ENCODE results near the gene NDUFB5.

Gene NDUFB5

GRCh38 chr3:179672918-179673317 lies 68.3 kb downstream of the NDUFB5 start:
- Histone ChIP-seq H3K36me3 (replicated peaks) (no peaks in the 10 kb centered on the region), H3K4me1 (peaks cover 21% of the 10 kb centered on the region), H3K9me3 (peaks cover 5% of the 10 kb centered on the region; the same call in 1 of the 2 replicates), H3K4me3 (no peak overlapping the region), H3K27me3 (ENCODE audit: low read depth) (no peaks in the 10 kb centered on the region)
- peak; percentile 69 to 76 for DNase-seq (ENCODE audit: low spot score in 2 of 2)
- in situ Hi-C loops (cut with MboI; ENCODE audit: low sequenced_read_pairs), result no loop called here

- Histone ChIP-seq H3K36me3 (replicated peaks) (no peaks in the 10 kb centered on the region), H3K4me3 (no peak overlapping the region), H3K27me3 (ENCODE audit: low read depth) (no peaks in the 10 kb centered on the region), H3K4me1 (peaks cover 21% of the 10 kb centered on the region), H3K9me3 (peaks cover 5% of the 10 kb centered on the region; the same call in 1 of the 2 replicates)
- DNase-seq (ENCODE audit: low spot score in 2 of 2), result no peak
- in situ Hi-C loops (cut with MboI; ENCODE audit: low sequenced_read_pairs), result no loop called here
Measured at GRCh38 chr3:179673523-179673922, 68.9 kb downstream of the NDUFB5 start.

- no peaks in the 10 kb centered on the region for H3K36me3 ChIP-seq (replicated peaks)
Measured at GRCh38 chr3:179676081-179676480, 71.5 kb downstream of the NDUFB5 start.

More at GRCh38 chr3:179676081-179676480, 71.5 kb downstream of the NDUFB5 start:
- H3K27me3 ChIP-seq (ENCODE audit: low read depth), result no peaks in the 10 kb centered on the region
- no peak overlapping the region for H3K4me3 ChIP-seq
- in situ Hi-C loops (cut with MboI; ENCODE audit: low sequenced_read_pairs), result no loop called here
- DNase-seq (ENCODE audit: low spot score in 2 of 2), result no peak
- 0 out of 2 replicates have a peak, but pooled peaks cover 4% of the 10 kb centered on the region for H3K9me3 ChIP-seq
- H3K4me1 ChIP-seq, result peaks cover 21% of the 10 kb centered on the region
